Measurements from ENCODE around the gene COMMD10. TPM values are rescaled to one million over a fixed set of nuclear protein-coding genes. Genes with fewer than 3 reads are reported as not detected.

The COMMD10 gene
- total RNA-seq, 1 donor from 2014 or later: 28.9 TPM

- no peak overlapping the region for H3K4me3 ChIP-seq
- intact Hi-C loops (cut with DNase I): no loop called here
- H3K9me3 ChIP-seq: no peaks in the 10 kb centered on the region
- H3K27me3 ChIP-seq: peaks cover 8% of the 10 kb centered on the region
- ATAC-seq: no peak
- H3K27ac ChIP-seq: no peak overlapping the region
- DNase-seq: no peak
- no peaks in the 10 kb centered on the region for H3K36me3 ChIP-seq
- TF ChIP-seq, protein P1, sequence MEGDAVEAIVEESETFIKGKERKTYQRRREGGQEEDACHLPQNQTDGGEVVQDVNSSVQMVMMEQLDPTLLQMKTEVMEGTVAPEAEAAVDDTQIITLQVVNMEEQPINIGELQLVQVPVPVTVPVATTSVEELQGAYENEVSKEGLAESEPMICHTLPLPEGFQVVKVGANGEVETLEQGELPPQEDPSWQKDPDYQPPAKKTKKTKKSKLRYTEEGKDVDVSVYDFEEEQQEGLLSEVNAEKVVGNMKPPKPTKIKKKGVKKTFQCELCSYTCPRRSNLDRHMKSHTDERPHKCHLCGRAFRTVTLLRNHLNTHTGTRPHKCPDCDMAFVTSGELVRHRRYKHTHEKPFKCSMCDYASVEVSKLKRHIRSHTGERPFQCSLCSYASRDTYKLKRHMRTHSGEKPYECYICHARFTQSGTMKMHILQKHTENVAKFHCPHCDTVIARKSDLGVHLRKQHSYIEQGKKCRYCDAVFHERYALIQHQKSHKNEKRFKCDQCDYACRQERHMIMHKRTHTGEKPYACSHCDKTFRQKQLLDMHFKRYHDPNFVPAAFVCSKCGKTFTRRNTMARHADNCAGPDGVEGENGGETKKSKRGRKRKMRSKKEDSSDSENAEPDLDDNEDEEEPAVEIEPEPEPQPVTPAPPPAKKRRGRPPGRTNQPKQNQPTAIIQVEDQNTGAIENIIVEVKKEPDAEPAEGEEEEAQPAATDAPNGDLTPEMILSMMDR (IDR thresholded peaks at IDR 0.05): no peak
- no peaks in the 10 kb centered on the region for H3K4me1 ChIP-seq
These were observed 40.8 kb upstream of the COMMD10 start for GRCh38 chr5:116044073-116044472.

DNA sequence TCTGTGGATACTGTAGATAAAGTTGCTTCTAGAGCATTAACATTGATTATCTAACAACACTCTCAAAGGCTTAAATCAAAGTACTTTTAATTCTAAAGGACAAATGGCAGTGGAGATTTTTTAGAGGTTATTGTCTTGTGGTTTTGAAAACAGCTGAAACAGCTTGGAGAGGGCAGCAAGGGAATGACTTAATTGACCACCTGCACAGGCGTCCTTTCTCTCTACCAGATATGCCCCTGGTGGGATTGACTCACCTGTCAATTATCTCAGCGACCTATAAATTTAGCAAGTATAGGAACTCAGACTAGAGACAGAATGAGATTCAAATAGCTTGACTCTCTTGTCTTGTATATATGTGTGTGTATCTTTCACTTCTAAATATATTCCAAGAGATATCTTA, 39.0 kb upstream of the COMMD10 start:
- DNase-seq (no peak), ATAC-seq (no peak)
- H3K36me3 ChIP-seq: no peaks in the 10 kb centered on the region
- H3K4me3 ChIP-seq: no peak overlapping the region
- H3K27me3 ChIP-seq: peaks cover 8% of the 10 kb centered on the region
- intact Hi-C loops (cut with DNase I): no loop called here
- H3K27ac ChIP-seq: no peak overlapping the region
- TF ChIP-seq, protein P1 (IDR thresholded peaks at IDR 0.05): no peak
- no peaks in the 10 kb centered on the region for H3K9me3 ChIP-seq
- no peaks in the 10 kb centered on the region for H3K4me1 ChIP-seq

DNA sequence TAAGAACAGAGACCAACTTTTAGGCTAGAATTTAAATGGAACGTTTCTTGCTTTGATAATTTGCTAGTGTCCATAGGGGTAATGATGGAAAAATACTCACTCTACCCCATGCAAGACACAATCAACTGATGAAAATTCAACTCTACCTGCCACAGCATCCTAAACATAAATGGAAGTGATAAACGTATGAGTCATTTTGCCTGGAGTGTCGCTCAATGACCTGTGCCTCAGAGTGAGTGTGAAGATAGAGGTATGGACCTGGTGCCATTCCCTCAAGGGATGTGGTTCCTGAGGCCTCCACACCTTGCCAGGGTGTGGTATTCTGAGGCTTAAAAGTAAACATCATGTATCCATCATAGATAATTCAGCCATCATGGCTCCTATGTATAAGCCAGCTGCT, 38.6 kb upstream of the COMMD10 start:
- no peak overlapping the region for H3K4me3 ChIP-seq
- H3K36me3 ChIP-seq: no peaks in the 10 kb centered on the region
- peaks cover 8% of the 10 kb centered on the region for H3K27me3 ChIP-seq
- intact Hi-C loops (cut with DNase I): no loop called here
- no peak for DNase-seq
- no peaks in the 10 kb centered on the region for H3K4me1 ChIP-seq
- H3K27ac ChIP-seq: no peak overlapping the region
- no peaks in the 10 kb centered on the region for H3K9me3 ChIP-seq
- TF ChIP-seq, protein P1 (IDR thresholded peaks at IDR 0.05): no peak
- ATAC-seq: no peak

DNA sequence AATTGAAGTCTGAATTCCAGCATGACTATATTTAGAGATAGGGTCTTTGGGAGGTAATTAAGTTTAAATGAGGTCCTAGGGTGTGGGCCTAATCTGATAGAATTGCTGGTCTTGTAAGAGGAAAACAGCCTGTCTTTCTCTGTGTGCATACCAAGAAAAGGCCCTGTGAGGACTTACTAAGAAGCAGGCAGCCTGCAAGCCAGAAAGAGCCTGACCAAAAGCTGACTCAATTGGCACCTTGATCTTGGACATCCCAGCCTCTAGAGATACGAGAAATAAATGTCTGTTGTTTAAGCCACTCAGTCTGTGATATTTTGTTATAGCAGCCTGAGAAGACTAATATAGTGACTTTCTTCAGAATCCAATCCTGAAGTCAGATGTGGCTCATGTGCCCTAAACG, 38.0 kb upstream of the COMMD10 start:
- Histone ChIP-seq H3K27ac (no peak overlapping the region), H3K4me1 (no peaks in the 10 kb centered on the region), H3K27me3 (peaks cover 7% of the 10 kb centered on the region), H3K4me3 (no peak overlapping the region), H3K9me3 (no peaks in the 10 kb centered on the region), H3K36me3 (no peaks in the 10 kb centered on the region)
- intact Hi-C loops (cut with DNase I): no loop called here
- ATAC-seq (no peak), DNase-seq (no peak)
- TF ChIP-seq, protein P1 (IDR thresholded peaks at IDR 0.05): no peak

DNA sequence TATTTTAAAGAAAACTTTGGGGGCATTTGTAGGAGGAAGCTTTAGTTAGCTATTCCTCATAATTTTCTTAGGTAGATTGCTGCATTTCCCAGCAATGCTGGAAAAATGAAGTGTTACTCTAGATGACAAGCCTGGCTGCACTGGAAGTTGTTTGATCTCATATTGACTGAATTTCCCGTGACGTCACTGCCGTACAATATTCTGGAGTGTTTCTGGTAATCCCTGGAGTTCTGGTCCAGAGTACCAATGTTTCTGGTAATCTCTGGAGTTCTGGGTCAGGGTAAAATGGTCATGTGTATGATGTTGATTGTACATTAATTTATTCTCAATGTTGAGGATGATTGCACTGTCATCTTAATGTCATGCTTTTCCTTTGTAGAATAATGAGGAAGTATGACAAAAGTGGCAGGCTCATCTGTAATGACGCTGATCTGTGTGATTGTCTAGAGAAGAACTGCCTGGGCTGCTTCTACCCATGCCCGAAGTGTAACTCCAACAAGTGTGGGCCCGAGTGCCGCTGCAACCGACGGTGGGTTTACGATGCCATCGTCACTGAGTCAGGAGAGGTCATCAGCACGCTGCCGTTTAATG, 26.4 kb upstream of the COMMD10 start:
- intact Hi-C loops (cut with DNase I): no loop called here
- DNase-seq: no peak
- TF ChIP-seq, protein P1 (IDR thresholded peaks at IDR 0.05): no peak

DNA sequence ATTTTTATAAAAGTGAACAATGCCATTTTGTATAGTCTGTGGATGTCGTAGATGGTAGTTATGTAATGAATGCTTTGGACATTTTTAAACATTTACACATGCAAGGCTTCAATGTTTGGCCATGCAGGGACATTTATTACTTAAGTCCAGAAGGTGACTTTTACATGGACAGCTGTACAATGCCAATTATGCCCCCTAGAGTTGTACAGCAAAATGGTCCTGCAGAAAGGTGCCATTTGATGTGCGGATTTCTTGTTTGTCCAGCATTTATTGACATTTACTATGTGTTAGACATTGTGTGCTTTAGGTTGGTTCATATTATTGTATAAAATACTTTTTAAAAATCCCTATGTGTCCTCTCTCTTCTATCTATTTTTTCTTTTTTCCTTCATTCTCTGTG, 22.5 kb upstream of the COMMD10 start:
- H3K4me1 ChIP-seq: no peaks in the 10 kb centered on the region
- H3K9me3 ChIP-seq: no peaks in the 10 kb centered on the region
- H3K27ac ChIP-seq: no peak overlapping the region
- DNase-seq: no peak
- H3K4me3 ChIP-seq: no peak overlapping the region
- intact Hi-C loops (cut with DNase I): no loop called here
- TF ChIP-seq, protein P1 (IDR thresholded peaks at IDR 0.05): no peak
- no peaks in the 10 kb centered on the region for H3K36me3 ChIP-seq
- no peak for ATAC-seq
- peaks cover 19% of the 10 kb centered on the region for H3K27me3 ChIP-seq

More for the DNA sequence above, 26.4 kb upstream of the COMMD10 start:
- no peaks in the 10 kb centered on the region for H3K4me1 ChIP-seq
- no peak overlapping the region for H3K27ac ChIP-seq
- H3K36me3 ChIP-seq: no peaks in the 10 kb centered on the region
- H3K9me3 ChIP-seq: no peaks in the 10 kb centered on the region
- no peak overlapping the region for H3K4me3 ChIP-seq
- no peak for ATAC-seq
- H3K27me3 ChIP-seq: peaks cover under 1% of the 10 kb centered on the region

Data from upper lobe of right lung (tissue), 1 donor.